Activated naive CD8-positive, alpha-beta T cell treated with anti-CD3 and anti-CD28 coated beads for 36 hours (primary cell): ENCODE results near the gene IGSF9B. TPM values are rescaled to one million over a fixed set of nuclear protein-coding genes. Genes with fewer than 3 reads are reported as not detected.

ENCODE experiments used
- DNase-seq: peaks from one replicate; pipeline ENCODE4 v3.0.0; 2021
- H3K27ac Mint-ChIP-seq: one replicate; pipeline ENCODE4 v1.8.0; 2022; ENCODE audit warnings: mild to moderate bottlenecking, moderate library complexity, mixed read lengths
- H3K27me3 Mint-ChIP-seq: one replicate; pipeline ENCODE4 v1.8.0; 2022; ENCODE audit warnings: mild to moderate bottlenecking, mixed read lengths
- H3K36me3 Mint-ChIP-seq: one replicate; pipeline ENCODE4 v1.8.0; 2021; ENCODE audit warnings: mild to moderate bottlenecking, mixed read lengths
- H3K4me1 Mint-ChIP-seq: one replicate; pipeline ENCODE4 v1.8.0; 2021; ENCODE audit warnings: mixed read lengths
- H3K4me3 Mint-ChIP-seq: one replicate; pipeline ENCODE4 v1.8.0; 2022; ENCODE audit warnings: mild to moderate bottlenecking, moderate library complexity, mixed read lengths
- H3K9me3 Mint-ChIP-seq: one replicate; pipeline ENCODE4 v1.8.0; 2022; ENCODE audit warnings: mixed read lengths
- total RNA-seq, 2 experiments: library from RNA; stranded (reverse); gene quantifications; one replicate each; pipeline ENCODE4 v1.2.3, GENCODE V29; 2021

Gene IGSF9B
- total RNA-seq, 2 experiments from 2014 or later = 36.0 to 46.5 TPM

DNA sequence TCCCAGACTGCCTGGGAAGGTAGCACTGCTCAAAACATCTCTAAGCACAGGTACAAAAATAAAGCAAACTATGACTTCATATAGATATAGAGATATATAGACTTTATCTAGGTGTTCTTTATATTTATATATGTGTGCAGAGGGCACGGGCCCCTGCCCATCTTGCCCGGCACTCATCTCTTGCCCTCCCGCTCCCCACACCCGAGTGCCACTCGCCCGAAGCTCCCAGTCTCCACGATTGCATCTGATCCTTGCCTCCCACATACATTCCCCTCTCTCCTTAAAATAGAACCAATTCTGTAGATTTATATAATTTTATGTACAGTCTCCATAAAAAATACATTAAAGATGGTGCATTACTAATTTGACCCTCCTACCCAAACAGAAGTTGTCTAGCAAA lies 55.5 kb downstream of the IGSF9B start:
- Mint-ChIP-seq H3K36me3 (peaks cover 3% of the 10 kb centered on the region), H3K27me3 (no peaks in the 10 kb centered on the region), H3K9me3 (no peaks in the 10 kb centered on the region), H3K4me3 (no peak overlapping the region), H3K4me1 (no peaks in the 10 kb centered on the region), H3K27ac (no peak overlapping the region)
- DNase-seq = no peak

DNA sequence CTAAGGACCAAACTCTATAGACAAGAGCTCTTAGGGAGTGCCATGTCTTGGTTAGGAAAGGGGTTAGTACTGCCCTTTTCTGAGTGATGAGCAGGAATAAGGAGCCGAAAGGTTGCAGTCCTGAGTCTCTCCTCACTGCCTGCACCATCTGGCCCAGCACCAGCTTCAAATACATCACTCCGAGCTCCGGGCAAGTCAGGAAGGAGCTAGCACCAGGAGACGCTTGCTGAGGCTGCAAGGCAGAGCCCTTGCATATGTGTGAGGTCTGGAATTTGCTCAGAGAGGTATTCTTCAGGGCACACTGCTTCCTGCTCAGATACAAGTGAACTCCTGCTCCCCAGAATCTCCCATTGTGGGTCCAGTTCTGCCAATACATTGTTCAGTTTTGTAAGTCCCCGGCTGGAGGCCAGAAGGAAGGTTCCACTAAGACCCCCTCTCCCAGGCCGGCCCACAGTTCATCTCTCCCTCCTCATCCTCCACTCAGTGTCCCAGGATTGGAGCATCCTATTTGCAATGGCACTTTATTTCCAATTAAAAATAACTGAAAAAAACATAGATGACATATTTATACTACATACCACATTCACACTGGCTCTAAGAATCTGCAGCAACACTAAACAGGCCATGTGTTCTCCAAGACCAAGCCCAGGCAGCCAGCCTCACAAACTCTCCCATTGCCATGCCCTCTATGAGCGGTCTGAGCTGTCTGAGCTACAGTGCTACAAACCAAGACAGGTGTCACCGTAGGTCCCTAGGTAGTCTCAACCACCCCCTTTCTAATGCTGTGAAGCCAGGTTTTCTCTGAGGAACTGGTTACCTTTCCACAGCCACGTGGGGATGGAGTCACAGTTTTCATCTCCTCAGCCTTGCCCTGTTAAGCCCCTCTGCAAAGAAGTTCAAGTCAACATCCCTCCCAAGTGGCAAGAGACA lies 56.3 kb downstream of the IGSF9B start:
- Mint-ChIP-seq H3K9me3 (no peaks in the 10 kb centered on the region), H3K36me3 (no peaks in the 10 kb centered on the region), H3K27ac (no peak overlapping the region), H3K27me3 (no peaks in the 10 kb centered on the region), H3K4me3 (no peak overlapping the region), H3K4me1 (no peaks in the 10 kb centered on the region)
- no peak for DNase-seq

- no peak overlapping the region for H3K4me3 Mint-ChIP-seq
- H3K4me1 Mint-ChIP-seq = no peaks in the 10 kb centered on the region
- H3K27ac Mint-ChIP-seq = no peak overlapping the region
- DNase-seq = no peak
- H3K27me3 Mint-ChIP-seq = no peaks in the 10 kb centered on the region
- no peaks in the 10 kb centered on the region for H3K9me3 Mint-ChIP-seq
- no peaks in the 10 kb centered on the region for H3K36me3 Mint-ChIP-seq
Observed at GRCh38 chr11:133898770-133899115, 58.0 kb downstream of the IGSF9B start.

DNA sequence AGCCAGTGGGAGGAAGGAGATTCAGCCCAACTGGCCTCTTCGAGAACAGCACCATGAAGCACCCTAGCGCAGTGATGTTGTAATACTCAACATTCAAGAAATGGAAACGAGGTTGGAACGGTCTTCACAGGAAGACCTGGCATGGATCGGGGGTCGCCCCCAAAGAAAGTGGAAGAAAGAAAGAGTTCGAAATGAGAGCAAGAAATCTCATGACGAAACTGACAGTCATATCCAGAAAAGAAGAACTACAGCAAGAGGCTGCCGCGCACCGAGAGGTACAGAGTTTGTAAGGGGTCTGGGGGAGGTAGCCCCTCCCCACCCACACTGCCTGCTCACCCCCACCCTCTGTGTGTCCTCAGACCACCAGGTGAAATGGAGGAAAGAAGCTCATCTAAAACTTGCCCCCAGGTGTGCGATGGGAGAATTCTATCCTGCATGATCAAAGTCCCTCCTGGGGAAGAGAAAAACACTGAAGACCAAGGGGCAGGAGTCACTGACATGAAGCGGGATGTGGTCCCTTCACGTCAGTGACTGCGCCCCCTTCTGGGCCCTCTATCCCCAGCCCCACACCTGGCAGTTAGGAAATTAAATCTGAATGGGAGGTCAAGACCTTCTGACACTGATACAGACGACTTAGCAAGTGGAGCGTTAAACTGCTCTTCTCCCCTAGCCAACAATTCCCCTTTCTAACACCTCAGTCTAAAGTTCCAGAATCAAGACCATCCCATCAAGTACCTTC lies 58.6 kb downstream of the IGSF9B start:
- H3K9me3 Mint-ChIP-seq = no peaks in the 10 kb centered on the region
- H3K27ac Mint-ChIP-seq = no peak overlapping the region
- no peaks in the 10 kb centered on the region for H3K36me3 Mint-ChIP-seq
- no peaks in the 10 kb centered on the region for H3K4me1 Mint-ChIP-seq
- no peaks in the 10 kb centered on the region for H3K27me3 Mint-ChIP-seq
- no peak for DNase-seq
- H3K4me3 Mint-ChIP-seq = no peak overlapping the region

GRCh38 chr11:133897331-133897650 lies 59.5 kb downstream of the IGSF9B start:
- H3K9me3 Mint-ChIP-seq = no peaks in the 10 kb centered on the region
- no peak overlapping the region for H3K27ac Mint-ChIP-seq
- H3K36me3 Mint-ChIP-seq = no peaks in the 10 kb centered on the region
- no peak overlapping the region for H3K4me3 Mint-ChIP-seq
- no peak for DNase-seq
- no peaks in the 10 kb centered on the region for H3K27me3 Mint-ChIP-seq
- no peaks in the 10 kb centered on the region for H3K4me1 Mint-ChIP-seq

GRCh38 chr11:133896642-133897330 lies 60.0 kb downstream of the IGSF9B start:
- Mint-ChIP-seq H3K27me3 (no peaks in the 10 kb centered on the region), H3K27ac (no peak overlapping the region), H3K36me3 (no peaks in the 10 kb centered on the region), H3K4me1 (no peaks in the 10 kb centered on the region), H3K9me3 (no peaks in the 10 kb centered on the region), H3K4me3 (no peak overlapping the region)
- DNase-seq = no peak

DNA sequence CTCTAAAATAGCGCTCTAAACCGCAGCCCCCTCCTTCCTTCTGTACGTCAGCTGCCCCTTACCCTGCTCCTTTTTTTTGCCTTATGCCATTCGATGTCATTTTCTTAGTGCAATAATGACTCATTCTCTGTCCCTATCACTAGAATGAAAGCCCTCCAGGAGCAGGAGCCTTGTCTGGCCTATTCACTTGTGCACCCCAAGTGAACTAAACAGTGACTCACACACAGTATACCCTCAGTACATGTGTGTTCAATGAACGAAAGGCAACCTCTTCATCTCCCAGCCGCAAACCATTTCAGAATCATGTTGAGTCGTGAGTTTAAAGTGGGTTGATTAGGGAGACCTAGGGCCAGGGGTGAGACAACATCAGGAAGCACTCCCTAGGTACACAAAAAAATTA lies 60.7 kb downstream of the IGSF9B start:
- Mint-ChIP-seq H3K27me3 (peaks cover under 1% of the 10 kb centered on the region), H3K4me1 (no peaks in the 10 kb centered on the region), H3K4me3 (no peak overlapping the region), H3K9me3 (no peaks in the 10 kb centered on the region), H3K36me3 (no peaks in the 10 kb centered on the region), H3K27ac (no peak overlapping the region)
- DNase-seq = no peak

DNA sequence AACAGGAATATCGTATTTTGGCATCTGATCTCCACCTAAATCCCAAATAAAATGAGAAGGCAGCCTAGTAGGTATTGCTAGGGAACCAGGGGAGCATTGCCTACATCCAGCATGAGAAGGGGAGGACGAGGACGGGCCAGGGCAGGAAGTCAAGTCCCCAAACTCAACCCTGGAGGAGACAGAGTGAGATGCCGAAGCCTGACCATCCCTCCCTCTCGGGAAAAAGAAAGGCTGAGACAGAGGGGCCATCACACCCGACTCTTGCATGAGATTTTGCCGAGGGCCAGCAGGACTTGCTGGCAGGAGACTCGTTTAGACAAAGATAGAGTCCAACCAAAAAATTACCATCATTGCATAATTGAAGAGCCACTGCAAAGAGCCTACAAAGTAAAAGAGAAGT lies 61.2 kb downstream of the IGSF9B start:
- H3K27me3 Mint-ChIP-seq = peaks cover 5% of the 10 kb centered on the region
- H3K27ac Mint-ChIP-seq = no peak overlapping the region
- no peaks in the 10 kb centered on the region for H3K9me3 Mint-ChIP-seq
- no peak overlapping the region for H3K4me3 Mint-ChIP-seq
- no peaks in the 10 kb centered on the region for H3K36me3 Mint-ChIP-seq
- DNase-seq = no peak
- H3K4me1 Mint-ChIP-seq = no peaks in the 10 kb centered on the region

DNA sequence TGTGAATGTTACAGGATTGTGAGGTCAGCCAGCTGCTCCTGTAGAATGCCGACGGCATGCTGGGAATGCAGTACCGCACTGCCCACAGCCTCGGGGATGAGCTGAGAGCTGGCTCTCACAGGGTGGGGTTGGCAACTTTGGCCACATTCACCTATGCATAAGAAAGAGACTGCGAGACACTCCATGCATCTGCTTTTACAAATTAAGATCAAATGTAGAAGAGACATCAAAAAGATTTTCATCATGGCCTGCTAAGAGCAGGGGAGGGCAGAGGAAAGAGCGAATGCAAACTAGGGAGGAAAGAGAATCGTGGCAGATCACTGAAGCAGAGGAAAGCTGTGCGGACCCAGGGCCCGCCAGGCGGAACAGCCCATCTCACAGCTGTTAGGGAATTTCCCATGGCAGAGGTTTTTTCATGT lies 61.7 kb downstream of the IGSF9B start:
- H3K27me3 Mint-ChIP-seq = peaks cover 5% of the 10 kb centered on the region
- no peaks in the 10 kb centered on the region for H3K36me3 Mint-ChIP-seq
- DNase-seq = no peak
- no peak overlapping the region for H3K4me3 Mint-ChIP-seq
- H3K9me3 Mint-ChIP-seq = no peaks in the 10 kb centered on the region
- no peaks in the 10 kb centered on the region for H3K4me1 Mint-ChIP-seq
- H3K27ac Mint-ChIP-seq = no peak overlapping the region

- Mint-ChIP-seq H3K27ac (no peak overlapping the region), H3K4me3 (no peak overlapping the region), H3K27me3 (peaks cover 8% of the 10 kb centered on the region), H3K4me1 (no peaks in the 10 kb centered on the region), H3K9me3 (no peaks in the 10 kb centered on the region), H3K36me3 (no peaks in the 10 kb centered on the region)
- DNase-seq = no peak
Observed at GRCh38 chr11:133893381-133893780, 63.4 kb downstream of the IGSF9B start.

GRCh38 chr11:133892584-133893380 lies 64.0 kb downstream of the IGSF9B start:
- Mint-ChIP-seq H3K4me1 (no peaks in the 10 kb centered on the region), H3K27ac (no peak overlapping the region), H3K36me3 (no peaks in the 10 kb centered on the region), H3K9me3 (no peaks in the 10 kb centered on the region), H3K27me3 (peaks cover 13% of the 10 kb centered on the region), H3K4me3 (no peak overlapping the region)
- DNase-seq = no peak

DNA sequence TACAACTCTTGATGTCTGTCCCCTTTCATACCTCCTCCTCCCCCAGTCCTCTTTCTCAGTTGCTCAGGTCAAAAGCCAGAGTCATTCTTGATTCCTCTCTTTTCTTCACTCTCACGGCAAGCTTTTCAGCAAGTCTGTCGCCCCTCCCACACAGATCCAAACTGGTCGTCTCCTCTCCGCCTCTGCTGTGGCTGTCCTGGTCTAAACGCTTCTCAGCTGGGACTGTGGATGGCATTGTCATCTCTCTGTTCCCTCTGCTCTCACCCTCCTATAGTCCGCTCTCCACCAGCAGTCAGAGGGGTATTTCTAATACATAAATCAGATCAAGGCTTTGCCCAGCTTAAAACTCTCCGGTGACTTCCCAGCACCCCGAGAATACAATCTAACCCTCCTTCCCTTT lies 64.6 kb downstream of the IGSF9B start:
- no peak overlapping the region for H3K27ac Mint-ChIP-seq
- no peaks in the 10 kb centered on the region for H3K4me1 Mint-ChIP-seq
- H3K4me3 Mint-ChIP-seq = no peak overlapping the region
- H3K9me3 Mint-ChIP-seq = no peaks in the 10 kb centered on the region
- H3K36me3 Mint-ChIP-seq = no peaks in the 10 kb centered on the region
- DNase-seq = no peak
- H3K27me3 Mint-ChIP-seq = peaks cover 19% of the 10 kb centered on the region

DNA sequence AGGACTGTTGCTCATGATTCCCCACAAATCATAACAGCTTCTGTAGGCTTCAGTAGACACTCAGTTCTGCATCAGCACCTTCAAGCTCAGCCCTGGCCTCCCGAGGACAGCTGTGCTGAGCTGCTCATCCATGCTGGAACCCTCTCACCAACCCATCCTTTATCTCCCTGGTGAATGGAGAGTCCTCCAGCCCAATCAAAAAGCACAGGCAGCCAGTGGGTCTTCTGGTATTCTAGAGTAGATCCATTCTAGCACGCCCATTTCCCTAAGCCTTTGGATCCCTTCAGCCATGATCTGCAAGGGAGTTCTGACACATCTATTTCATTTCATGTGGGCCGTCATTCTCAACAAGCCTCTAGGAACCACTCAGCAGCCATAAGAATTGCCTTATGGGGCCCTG lies 66.9 kb downstream of the IGSF9B start:
- Mint-ChIP-seq H3K36me3 (no peaks in the 10 kb centered on the region), H3K4me3 (no peak overlapping the region), H3K27ac (no peak overlapping the region), H3K27me3 (peaks cover 27% of the 10 kb centered on the region), H3K9me3 (no peaks in the 10 kb centered on the region), H3K4me1 (no peaks in the 10 kb centered on the region)
- DNase-seq = no peak

- Mint-ChIP-seq H3K9me3 (peaks cover 3% of the 10 kb centered on the region), H3K4me3 (no peak overlapping the region), H3K27me3 (peaks cover 31% of the 10 kb centered on the region)
Observed at GRCh38 chr11:133889188-133889587, 67.6 kb downstream of the IGSF9B start.

More at GRCh38 chr11:133889188-133889587, 67.6 kb downstream of the IGSF9B start:
- Mint-ChIP-seq H3K4me1 (no peaks in the 10 kb centered on the region), H3K27ac (no peak overlapping the region), H3K36me3 (no peaks in the 10 kb centered on the region)
- DNase-seq = no peak
